Stimulated activated CD4-positive, alpha-beta T cell treated with anti-CD3 and anti-CD28 coated beads, Interleukin-1b, Interleukin-23, amount 100 ng/mL, for 48 hours (primary cell): ENCODE measurements around the gene PAX2.

Experiments
- DNase-seq: peaks from one replicate; pipeline ENCODE4 v3.0.0-alpha.2; 2020

The PAX2 gene

DNA sequence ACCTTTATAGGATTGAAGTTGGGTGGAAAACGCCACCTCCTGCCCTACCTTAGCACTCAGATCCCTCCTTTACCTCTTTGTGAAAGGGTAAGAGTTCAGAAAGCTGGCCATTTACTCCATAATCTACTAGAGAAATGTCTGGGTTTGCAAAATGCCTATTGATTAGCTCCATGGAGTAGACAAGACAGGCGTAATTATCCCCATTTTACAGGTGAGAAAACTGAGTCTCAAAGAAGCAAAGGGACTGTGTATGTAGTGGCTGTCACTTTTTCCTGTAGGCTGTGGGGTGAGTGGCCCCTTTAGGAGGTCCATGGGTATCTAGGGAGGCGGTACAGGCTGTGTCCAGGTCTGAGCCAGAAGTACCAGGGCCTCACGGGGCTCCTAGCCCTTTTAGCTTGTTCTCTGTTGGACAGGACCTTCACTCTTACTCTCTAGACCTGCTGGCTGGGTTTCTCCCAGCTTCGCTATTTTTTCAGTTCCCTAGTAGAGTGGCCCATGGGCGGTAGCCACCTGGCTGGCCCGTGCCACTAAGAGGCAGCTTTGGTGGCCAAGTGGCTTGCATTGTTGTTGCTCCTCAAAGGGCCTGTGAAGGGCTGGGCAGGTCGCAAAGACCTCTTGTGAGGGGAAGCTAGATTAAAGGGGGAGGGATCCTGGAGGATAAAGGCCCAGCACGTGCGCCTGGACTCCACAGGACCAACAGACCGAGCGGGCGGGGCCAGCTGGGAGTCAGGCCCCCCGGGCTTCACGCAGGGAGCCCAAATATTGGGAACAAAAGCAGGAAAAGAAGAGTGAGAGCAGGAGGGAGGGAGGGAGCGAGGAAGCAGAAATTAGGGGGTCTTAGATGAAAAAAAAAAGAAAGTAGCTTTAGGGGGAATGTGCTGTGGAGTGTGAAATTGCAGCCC lies 4.7 kb upstream of the PAX2 start:
- DNase-seq, result no peak

DNA sequence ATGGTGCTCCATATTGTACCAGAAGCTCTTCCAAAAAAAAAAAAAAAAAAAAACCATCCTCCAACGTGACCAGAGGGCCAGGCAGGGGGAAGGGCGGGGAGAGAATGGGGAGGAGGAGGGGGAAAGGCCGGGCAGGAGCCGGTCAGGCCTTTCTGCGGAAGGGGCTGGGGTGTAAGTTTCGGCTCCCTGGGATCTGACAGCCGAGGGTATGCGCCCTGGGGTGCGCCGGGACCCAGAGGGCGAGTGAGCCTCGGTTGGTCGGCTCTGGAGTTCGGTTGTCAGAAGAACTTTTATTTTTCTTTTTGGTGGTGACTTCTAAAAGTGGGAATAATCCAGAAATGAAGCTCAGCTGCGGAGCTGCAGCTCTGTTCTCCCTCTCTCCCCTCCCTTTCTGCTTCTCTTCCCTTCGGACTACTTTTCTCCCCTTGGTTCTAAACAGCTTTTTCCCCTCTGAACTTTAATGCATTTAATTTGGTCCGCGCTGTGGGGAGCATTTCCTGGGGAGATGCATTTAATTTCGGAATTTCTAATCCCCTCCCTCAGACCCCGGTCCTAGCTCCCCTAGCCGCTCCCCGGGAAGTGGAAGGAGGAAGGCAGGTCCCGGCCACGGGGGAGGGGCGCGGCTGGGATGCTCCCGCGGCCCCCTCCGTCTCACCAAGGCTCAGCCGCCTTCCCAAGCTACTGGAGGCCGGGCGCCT lies 3.9 kb upstream of the PAX2 start:
- DNase-seq, result no peak

DNA sequence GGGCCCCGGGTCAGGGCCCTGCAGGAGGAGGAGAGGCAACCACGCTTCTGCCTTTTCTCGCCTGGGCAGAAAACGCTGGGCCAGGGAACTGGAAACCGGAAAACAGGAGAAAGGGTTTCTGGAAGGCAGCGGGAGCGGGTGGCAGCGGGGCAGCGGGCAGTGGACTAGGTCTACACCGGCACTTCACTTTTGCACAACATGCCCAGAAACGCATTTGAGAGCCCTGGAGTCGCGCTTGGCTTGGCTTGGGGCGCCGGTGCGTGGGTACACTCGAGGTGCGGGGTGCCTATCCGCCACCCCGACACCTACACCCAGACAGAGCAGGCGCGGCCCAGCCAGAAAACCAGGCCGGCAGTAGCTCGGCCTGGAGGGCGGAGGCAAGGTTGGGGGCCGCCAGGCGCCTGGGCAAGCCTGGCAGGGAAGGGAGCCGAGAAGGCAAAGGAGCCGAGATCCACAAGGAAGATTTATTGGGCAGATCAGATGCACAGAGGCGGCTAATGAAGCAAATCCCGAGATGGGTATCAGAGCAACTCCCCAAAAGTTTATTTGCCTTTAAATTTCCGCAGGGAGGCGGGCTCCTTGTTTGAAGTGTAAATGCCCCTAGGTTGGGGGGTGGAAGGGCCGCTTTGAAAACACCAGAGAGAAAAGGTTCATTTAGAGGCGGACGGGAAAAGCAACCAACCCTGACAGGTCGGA lies 3.2 kb upstream of the PAX2 start:
- no peak for DNase-seq

DNA sequence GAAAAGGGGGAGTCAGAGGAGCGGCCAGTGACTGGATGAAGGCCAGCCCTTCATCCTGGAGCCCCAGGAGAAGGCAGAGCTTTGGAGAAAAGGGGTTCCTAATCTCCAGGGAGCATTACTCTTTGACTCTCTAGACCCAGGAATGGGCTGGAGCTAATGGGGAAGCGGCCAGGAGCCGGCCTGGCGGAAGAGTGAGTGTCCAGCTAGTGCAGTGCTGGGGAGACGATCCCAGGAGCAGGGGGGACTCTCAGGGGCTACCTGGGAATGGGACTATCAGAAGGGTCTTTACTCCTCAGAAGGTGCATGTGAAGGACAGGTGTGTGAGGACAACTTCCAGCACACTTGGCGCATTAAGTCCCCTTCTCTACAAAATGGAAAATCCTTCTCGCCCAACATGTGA lies 2.4 kb upstream of the PAX2 start:
- DNase-seq, result no peak

DNA sequence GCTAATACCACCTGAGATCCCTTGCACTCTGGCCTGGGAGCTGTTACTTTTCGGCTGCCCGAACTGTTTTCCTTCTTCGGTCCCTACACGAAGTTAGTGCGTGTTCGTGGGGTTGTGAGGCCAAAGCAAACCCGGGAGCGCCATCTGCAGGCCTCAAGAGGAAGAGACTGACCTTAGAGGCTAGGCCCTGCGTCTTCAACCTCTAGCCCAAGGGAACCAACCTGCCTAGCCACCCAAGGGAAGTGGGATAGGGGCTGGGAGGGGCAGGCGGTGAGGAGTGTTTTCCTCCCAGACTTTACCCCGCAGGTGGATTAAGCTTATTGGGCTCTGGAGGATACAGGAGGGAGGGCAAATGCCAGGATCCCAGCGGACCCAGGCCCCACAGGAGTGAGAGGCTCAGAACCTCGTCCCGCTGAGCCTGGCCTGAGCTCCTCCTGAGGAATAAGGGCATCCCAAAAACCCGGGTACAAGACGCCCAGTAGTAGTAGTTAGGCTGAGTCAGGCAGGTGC lies 1.7 kb upstream of the PAX2 start:
- DNase-seq, result peak; percentile 49

DNA sequence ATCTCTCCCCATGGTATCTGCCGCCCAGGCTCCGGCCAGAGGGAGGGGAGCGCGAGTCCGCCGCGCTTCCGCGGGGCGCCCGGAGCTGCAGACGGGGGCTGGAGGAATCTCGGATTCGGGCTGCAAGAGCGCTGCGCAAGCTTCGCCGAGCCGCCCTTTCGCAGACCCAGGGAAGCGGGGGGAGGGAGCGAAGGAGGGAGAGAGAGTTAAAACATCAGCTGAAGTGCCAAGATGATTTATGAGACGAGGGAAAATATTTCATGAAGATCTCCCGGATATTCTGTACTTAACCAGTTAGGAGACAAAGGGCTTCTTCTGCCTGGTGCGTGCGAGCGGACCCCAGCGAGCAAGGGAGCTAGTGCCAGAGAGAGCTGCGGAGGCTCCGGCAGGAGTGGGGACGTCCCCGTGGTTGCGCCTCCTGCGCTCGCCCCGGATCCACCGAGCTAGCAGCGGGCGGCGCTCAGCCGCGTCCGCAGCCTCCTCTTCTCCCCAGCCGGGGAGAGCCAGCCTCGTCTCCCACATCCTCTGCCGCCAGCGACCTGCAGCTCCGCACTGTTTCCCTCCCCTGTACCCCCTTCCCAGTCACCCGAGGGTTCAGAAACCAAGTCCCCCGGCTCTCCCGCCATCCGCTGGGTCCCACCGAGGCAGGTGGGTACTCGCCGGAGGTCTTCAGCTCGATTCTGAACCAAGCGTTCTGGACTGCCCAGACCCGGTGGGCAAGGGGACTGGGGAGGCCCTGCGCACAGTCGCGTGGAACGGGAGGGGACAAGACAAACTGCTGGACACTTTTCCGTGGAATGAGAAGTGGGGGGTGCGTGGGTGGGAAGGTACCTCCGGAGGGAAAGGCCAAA lies 1.0 kb upstream of the PAX2 start:
- peak; percentile 20 for DNase-seq

DNA sequence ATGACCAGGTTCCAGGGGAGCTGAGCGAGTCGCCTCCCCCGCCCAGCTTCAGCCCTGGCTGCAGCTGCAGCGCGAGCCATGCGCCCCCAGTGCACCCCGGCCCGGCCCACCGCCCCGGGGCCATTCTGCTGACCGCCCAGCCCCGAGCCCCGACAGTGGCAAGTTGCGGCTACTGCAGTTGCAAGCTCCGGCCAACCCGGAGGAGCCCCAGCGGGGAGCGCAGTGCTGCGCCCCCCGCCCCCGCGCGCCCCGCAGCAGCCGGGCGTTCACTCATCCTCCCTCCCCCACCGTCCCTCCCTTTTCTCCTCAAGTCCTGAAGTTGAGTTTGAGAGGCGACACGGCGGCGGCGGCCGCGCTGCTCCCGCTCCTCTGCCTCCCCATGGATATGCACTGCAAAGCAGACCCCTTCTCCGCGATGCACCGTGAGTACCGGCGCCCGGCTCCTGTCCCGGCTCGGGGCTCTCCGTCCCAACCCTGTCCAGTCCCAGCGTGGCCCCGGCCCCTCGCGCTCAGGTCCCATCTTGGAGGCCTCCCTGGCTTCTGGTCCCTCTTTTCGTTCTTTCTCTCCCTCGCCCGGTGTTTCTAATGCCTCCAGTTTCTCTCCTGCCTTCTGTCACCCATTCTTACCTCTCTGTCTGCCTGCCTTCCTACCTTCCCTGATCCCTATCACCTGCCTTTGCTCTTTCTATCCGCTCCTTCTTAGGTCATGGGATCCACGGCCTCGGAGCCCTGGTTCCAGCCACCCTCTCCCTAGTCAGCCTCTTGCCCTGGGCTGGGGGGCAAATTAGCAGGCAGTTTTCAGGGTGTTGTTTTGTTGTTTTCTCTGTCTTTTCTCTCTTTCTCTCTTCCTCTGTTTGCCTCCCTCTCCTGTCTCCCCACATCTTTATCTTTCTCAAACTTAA lies 751 bp downstream of the PAX2 start:
- DNase-seq, result no peak

DNA sequence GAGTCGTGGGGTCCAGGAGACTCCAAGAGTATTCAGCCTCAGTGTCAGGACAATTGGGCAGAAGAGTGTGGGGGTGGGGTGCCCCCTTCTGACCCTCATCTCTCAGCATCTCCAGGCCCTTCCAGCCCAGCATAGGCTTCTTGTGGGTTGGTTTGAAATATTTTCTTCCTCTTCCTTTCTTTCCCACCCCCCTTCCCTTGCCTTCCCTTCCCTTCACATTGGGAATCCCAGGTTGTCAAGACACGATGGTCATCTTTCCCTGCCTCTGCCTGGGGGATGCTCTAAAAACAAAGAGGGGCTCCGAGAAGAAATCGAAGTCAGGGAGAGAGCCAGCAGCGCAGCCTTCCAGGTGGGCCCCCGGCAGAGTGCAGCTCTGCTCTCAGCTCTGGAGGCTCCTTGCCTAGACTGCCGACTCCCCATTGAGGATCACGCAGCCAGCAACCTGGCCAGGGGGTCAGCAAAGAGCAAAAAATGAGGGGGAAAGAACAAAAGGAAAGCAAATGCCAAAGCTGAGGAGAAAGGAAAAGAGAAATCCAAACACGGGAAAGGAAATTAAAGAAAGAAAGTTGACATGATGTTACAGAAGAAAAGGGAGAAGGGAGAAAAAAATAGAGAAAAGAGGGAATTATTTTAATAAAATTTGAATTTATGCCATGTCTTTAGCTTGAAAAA lies 1.5 kb downstream of the PAX2 start:
- no peak for DNase-seq

DNA sequence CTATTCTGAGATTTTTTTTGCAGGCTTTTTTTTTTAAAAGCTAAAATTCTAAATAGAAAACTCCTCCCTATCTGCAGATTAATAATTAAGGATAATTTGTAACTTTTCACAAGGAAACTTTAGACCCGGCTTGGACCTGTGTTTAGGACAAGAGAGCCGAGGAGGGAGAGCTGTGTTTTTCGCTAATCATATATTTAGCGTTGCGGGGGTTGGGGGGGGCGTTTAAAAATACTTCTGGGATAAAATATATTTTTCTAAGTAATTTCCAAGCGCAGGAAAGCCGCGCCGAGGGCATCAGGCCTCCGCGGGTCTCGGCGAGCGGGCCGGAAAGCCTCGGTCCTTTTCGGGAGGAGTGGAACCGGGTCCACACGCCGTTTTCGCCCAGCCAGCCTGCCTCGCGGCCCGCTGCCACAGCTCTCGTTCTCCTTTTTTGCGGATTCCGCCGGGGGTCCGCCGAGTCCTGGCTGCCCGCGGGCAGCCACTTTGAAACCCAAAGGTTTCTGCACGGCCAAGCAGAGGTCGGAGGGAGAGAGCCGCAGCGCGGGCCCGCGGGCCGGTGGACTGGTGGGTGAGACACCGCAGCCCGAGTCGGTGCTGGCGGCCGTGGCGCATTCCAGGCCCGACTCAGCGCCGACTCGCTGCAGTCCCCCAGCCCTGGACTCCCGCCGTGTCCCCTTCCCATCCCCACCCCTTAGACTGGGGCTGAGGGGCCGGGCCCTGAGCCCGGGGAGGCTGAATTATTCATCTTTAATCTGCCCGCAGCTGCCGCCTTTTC lies 2.3 kb downstream of the PAX2 start:
- DNase-seq, result no peak

DNA sequence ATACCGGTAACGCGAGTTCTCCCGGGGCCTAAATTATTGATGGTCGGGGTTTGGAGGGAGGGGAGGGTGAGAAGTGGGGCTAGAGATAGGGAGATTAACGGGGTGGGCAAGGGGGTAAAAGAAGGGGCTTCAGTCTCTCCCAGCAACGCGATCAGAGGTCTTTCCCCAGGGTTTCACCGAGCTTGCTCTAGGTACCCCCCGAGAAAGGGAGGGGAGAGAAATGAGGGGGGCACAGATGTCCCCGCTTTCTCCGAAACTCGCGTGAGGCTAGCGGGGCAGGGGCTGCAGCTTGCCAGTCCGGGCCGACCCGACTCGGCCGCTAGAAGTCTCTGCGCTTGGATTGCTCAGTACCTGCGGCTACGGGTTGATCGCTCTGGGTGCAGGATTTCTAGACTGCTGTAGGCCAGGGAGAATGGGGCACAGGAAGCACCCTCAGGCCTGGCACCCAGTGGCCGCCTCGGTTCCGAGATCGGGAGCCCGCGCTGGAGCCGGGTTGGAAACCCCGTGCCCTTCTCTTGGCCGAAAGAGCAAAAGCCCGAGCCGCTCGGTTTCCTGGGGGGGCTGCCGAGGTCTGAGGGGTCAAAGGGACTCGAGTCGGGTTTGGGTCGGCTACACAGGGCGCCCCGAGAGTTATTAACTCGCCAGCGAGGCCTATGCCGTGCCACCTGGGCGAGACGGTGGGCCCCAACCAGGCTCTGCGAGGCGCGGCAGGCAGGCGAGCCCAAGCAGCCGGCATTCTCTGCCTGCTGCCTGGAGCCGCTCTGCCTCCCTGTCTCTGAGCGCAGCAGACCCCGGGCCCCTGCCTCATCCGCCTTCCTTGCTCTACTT lies 3.1 kb downstream of the PAX2 start:
- no peak for DNase-seq

DNA sequence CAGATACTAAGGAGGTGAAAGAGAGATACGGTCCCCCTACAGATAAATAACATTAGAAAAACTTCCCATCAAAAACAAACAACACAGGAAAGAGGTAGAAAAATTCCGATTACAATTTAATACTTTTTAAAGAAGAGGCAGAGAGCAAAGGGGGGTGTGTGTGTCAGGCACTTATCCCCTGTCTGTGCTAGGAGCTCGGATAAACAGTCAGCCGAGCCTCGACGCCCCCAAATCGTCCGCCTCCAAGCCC lies 3.6 kb downstream of the PAX2 start:
- DNase-seq, result no peak

DNA sequence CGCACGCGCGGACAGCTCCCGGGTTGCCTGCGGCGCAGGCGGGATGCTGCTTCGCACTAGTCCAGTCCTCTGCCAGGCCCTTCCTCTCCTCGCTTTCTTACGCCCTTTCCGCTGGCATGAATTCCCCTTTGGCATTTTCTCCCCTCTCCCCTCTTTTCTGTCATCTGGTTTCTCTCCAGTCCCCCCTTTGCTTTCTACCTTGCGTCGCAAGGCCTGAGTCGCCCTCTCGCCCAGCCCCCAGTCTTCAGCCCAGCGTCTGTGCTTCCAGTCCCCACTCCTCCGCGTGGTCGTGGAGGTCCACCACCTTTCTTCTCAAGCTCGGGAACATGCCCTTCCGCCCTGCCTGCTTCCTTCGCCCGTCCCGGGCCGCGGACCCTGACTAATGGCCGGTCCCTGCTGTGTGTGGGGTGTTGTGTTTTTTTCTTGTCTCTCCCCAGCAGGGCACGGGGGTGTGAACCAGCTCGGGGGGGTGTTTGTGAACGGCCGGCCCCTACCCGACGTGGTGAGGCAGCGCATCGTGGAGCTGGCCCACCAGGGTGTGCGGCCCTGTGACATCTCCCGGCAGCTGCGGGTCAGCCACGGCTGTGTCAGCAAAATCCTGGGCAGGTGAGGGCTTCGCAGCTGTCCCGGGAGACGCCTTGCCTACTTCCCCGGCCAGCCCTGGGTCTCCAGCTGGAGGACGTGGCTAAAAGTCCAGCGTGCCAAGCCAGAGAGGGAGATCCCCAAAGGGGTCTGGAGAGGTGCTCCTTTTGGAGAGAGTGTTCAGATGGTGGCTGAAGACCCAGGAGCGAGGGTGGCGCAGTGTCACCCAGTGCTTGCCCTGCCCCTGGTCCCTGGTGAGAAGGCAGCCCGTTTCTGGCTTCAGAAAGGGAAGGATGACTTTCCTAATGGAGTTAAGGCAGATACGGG lies 4.2 kb downstream of the PAX2 start:
- no peak for DNase-seq

DNA sequence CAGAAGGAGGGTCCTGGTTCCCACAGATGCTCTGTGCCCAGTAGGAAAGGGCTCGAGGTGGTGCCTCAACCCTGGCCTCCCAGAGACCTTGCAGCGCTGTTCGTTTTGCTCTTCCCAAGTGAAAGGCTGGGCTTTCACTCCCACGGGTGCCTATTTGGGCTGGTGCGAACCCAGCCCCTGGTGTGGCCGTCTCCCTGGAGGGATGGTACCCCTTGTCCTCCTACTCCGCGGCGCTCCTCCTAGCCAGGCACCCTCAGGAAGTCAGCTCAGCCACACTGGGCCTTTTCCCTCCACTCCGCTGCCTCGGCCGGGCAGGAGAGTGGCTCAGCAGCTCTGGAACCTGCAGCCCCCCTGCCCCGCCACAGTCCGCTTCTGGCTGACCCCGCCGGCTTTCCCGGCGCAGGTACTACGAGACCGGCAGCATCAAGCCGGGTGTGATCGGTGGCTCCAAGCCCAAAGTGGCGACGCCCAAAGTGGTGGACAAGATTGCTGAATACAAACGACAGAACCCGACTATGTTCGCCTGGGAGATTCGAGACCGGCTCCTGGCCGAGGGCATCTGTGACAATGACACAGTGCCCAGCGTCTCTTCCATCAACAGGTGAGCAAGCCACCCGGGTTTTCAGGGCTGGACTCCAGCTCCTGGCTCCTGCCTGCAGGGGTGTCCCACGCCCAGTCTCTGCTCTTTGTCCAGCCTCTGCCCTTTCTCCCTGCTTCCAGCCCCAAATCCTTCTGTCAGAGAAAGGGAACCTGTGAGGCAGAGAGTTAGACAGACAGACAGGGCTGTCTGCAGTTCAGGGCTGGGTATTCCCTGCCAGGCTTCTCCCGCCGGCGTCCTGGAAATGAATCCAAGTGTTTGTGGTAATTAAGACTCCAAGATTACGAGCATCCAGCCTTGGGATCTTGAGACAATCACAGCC lies 5.2 kb downstream of the PAX2 start:
- DNase-seq, result no peak

DNA sequence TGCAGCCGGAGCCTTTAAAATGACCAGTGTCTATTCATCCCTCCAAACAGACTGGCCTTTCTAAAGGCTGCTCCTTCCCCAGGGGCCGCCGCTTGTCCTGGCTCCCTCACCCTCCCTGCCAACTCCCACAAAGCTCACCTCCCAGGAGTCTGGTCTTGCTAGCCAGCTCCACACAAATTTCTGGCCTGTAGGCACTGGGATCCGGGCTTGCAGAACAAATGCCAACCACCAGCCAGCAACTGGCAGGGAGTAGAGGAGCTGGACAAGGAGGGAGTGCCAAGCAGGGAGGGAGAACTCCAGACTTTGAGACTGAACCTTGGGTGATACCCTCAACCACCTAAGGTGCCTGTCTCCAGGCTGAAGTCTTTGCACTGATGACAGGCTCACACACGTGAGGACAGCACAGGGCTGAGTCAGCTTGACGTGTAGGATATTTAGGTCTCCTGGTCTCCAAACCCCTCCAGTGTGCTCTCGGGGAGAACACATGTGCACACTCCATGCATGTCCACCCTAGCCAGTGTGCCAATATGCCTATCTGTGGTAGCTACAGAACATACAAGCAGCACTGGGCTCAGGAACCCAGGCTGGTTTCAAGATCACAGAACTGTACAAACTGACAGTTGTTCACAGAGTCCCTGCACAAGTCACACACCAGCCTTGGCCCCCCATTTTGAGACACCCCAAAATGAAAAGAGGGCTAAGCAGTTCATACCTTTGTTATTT lies 6.0 kb downstream of the PAX2 start:
- no peak for DNase-seq

DNA sequence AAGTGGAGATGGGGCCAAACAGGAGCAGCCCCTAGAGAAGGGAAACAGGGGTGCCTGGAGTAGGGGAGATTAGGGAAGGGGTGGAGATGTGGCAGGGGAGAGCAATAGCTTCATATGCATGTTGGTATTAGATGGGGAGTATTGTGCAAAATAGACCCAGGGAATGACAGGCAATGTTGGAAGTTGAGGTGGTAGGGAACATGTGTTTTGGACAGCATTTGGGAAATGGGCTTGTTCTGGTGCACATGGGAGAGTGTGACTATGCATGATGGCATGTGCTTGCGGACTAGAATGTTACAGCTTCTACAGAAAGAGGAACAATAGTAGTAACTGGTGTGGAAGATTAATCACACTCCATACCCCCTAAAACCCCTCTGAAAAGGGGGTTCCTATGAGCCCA lies 10.4 kb downstream of the PAX2 start:
- DNase-seq, result no peak

DNA sequence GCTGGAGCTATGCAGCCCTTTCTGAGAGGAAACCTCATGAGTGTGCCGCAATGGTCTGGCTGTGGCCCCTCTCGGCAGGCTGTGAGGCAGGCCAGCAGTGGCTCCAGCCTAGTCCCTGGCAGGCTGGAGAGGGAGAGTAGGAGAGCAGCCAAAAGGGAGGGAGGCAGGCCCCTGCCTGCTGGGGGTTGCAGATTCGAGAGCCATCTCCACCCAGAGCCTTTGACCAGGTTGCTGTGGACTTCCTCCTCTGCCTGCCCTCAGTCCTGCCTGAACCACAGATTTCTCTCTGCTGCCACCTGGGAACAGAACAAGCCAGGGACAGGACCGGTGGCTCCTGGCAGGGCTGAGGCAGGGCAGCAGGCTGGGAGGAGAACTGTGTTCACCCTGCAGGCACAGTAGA lies 13.9 kb downstream of the PAX2 start:
- DNase-seq, result no peak

DNA sequence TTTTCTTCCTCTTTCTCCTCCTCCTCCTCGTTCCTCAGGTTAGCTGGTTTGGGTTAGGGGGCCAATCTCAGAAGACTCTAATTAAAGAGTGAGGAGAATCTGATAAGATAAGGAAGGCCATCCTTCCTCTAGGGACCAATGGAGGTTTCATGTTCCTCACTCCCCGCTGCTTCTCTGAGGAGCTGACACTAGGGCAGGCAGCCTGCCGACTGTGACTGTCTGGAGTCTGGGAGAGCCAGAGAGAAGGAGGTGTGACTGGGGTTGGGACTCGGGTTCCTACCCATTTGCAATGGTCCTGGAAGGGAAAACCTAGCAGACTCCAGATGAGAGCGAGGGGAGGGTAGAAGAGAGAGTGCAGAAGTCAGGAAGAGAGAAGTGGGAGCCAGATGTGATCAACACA lies 15.3 kb downstream of the PAX2 start:
- DNase-seq, result no peak
